Testis (tissue), 3 donors: ENCODE results near the gene RALGPS1. TPM values are rescaled to one million over a fixed set of nuclear protein-coding genes. Genes with fewer than 3 reads are reported as not detected.

Source experiments
- DNase-seq: peaks from one replicate; pipeline ENCODE4 v3.0.0-alpha.2; 2019
- H3K27ac ChIP-seq, 2 donors: fragments of 200-600 bp; sonication (generic); one replicate each; pipeline ENCODE4 v1.5.1; 2019
- H3K27me3 ChIP-seq: fragments of 200-600 bp; sonication (generic); one replicate; pipeline ENCODE4 v1.5.1; 2019
- H3K36me3 ChIP-seq: fragments of 200-600 bp; sonication (generic); one replicate; pipeline ENCODE4 v1.5.1; 2017; ENCODE audit warnings: low read depth; ENCODE audit errors: missing control alignments
- H3K4me1 ChIP-seq: fragments of 200-600 bp; sonication (generic); one replicate; pipeline ENCODE4 v1.5.1; 2019
- H3K4me3 ChIP-seq, 2 donors: fragments of 200-600 bp; sonication (generic); one replicate each; pipeline ENCODE4 v1.5.1; 2017 to 2019
- H3K9me3 ChIP-seq: fragments of 200-600 bp; sonication (generic); one replicate; pipeline ENCODE4 v1.5.1; 2017
- POLR2A ChIP-seq: fragments of 450-650 bp; IDR thresholded peaks from one replicate; pipeline ENCODE4 v1.6.1; 2017; ENCODE audit warnings: antibody characterized with exemption, mild to moderate bottlenecking, moderate library complexity
- WGBS, 2 donors: methylation state at CpG; one replicate each; pipeline ENCODE4 v1.1.5; 2018; 5-methylcytosine and 5-hydroxymethylcytosine counted together
- intact Hi-C: fragments of 100-400 bp; cut with DNase I; formaldehyde crosslinking; loops from one replicate; pipeline ENCODE4 v1.15.1; 2023; ENCODE audit warnings: low total_unique reads
- polyA plus RNA-seq: library from polyadenylated mRNA; stranded (reverse); fragments of 350-450 nt; fragmentation: Illumina TruSeq; extraction: RNeasy Lipid Tissue Mini Kit (QIAGEN cat#74804); gene quantifications from one replicate; pipeline ENCODE4 v1.2.3, GENCODE V29; 2014; ENCODE audit warnings: low read depth, low replicate concordance; ENCODE audit not compliant: insufficient read depth
- total RNA-seq, 2 donors: library from RNA; depleted of rRNA; stranded (reverse); fragments of >200 nt; gene quantifications; one replicate each; pipeline ENCODE4 v1.2.3, GENCODE V29; 2016
- TF ChIP-seq, protein P1 (sequence below), 3 experiments: fragments of 450-650 bp in 2 of 3; fragments of 200-600 bp in 1 of 3; sonication (generic) in 1 of 3; IDR thresholded peaks; one replicate each; pipeline ENCODE4 v1.5.1; 2016 to 2019; ENCODE audit warnings: antibody characterized with exemption in 3 of 3, mild to moderate bottlenecking in 2 of 3, moderate library complexity in 1 of 3

Gene RALGPS1
- total and polyA plus RNA-seq, 3 donors from 2014 or later = 35.9 to 48.6 (median 36.9) TPM

DNA sequence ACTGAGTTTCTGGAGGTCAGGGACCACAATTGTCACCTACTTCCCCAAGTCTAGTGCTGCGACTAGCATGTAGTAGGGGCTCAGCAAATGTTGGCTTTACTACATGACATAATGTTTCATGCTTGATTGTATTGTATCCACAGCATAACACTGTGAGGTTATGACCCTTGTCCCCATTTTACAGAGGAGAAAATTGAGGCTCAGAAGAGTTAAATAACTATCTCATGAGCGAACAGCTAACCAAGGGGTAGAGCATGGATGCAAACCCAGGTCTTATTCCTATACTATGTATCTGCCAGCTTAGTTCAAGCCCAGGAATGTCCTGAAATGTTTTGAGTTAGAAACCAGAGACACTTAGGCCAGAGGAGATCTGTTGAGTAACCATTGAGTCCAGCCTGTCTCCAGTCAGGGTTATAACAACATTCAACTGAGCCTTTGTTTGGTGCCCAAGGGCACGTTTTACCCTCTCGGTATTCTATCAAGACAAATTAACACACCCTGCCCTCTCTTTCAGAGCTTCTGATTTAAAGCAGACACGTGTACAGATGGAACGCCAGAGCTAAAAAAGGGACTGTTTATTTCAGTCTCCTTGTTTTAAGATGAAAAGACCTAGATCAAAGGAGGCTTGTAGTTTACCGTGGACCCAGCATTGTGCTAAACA, 191.4 kb downstream of the RALGPS1 start:
- H3K36me3 ChIP-seq = no peaks in the 10 kb centered on the region
- H3K9me3 ChIP-seq = no peaks in the 10 kb centered on the region
- TF ChIP-seq, protein P1, sequence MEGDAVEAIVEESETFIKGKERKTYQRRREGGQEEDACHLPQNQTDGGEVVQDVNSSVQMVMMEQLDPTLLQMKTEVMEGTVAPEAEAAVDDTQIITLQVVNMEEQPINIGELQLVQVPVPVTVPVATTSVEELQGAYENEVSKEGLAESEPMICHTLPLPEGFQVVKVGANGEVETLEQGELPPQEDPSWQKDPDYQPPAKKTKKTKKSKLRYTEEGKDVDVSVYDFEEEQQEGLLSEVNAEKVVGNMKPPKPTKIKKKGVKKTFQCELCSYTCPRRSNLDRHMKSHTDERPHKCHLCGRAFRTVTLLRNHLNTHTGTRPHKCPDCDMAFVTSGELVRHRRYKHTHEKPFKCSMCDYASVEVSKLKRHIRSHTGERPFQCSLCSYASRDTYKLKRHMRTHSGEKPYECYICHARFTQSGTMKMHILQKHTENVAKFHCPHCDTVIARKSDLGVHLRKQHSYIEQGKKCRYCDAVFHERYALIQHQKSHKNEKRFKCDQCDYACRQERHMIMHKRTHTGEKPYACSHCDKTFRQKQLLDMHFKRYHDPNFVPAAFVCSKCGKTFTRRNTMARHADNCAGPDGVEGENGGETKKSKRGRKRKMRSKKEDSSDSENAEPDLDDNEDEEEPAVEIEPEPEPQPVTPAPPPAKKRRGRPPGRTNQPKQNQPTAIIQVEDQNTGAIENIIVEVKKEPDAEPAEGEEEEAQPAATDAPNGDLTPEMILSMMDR (IDR thresholded peaks at IDR 0.05) = no peak
- no peak for TF ChIP-seq POLR2A
- no peak overlapping the region for H3K27ac ChIP-seq
- DNase-seq = no peak
- no peaks in the 10 kb centered on the region for H3K27me3 ChIP-seq
- H3K4me1 ChIP-seq = no peaks in the 10 kb centered on the region
- intact Hi-C loops = no loop called here
- no peak overlapping the region for H3K4me3 ChIP-seq
- 88 to 92% methylated on average over 7 of the region's 7 CpGs for WGBS, 2 donors

DNA sequence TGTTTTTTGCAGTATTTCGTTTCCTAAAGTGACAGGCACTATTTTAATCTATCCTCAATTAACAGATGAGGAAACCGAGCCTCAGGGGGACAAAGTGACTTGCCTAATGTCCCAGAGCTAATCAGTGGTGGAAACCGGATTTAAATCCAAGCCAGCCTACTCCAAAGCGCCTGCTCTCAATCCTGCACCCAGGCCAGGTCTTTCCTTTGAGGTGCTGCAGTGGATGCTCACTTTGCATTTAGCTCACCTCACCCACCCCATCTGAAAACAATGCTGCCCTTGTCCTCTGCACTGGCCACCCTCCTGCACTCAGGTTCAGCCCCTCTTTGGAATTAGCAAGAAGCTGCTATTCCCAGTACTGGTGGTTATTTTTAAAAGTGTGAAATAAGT, 191.9 kb downstream of the RALGPS1 start:
- intact Hi-C loops = no loop called here
- Histone ChIP-seq H3K4me1 (no peaks in the 10 kb centered on the region), H3K9me3 (no peaks in the 10 kb centered on the region), H3K4me3 (no peak overlapping the region), H3K27ac (no peak overlapping the region), H3K27me3 (no peaks in the 10 kb centered on the region), H3K36me3 (no peaks in the 10 kb centered on the region)
- TF ChIP-seq, protein P1 (IDR thresholded peaks at IDR 0.05) = no peak
- TF ChIP-seq POLR2A = no peak
- DNase-seq = no peak
- 92 to 93% methylated on average over 4 of the region's 4 CpGs for WGBS, 2 donors

DNA sequence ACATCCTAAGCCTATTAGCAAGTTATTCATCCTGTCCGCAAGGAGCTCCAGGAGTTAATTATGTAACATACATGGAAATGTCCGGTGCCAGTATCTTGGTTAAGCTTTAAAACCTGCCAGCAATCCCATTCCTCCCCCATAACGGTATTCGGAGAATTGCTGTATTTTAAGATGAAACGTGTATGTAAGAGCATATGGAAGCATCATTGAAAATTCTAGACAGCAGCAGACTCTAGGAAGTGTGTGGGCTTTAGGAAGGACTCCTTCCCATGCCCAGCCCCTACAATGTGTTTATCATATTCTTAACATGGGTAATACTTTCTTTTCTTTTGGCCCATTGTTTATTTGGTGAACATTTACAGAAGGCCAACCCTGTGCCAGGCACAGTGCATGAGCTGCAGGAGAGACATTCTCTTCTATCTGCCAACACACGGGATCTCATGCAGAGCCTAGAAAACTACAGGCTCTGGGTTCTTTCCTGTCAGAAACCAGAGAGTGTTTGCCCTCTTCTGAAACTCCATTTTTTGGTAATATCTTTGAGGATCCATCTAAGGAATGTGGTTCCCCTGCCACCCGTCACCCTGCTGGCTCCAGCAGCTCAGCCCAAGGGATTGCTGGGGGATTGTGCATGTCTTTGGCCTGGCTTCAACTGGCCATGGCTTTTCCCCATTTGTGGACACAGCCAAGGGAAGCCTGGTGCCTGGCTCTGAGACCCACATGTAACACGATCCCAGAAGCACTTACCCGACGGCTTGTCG, 192.8 kb downstream of the RALGPS1 start:
- no peaks in the 10 kb centered on the region for H3K4me1 ChIP-seq
- TF ChIP-seq, protein P1 (IDR thresholded peaks at IDR 0.05) = no peak
- no peak for TF ChIP-seq POLR2A
- WGBS, 2 donors = 89 to 91% methylated on average over 8 to 11 of the region's 11 CpGs
- intact Hi-C loops = no loop called here
- H3K4me3 ChIP-seq = no peak overlapping the region
- H3K27me3 ChIP-seq = no peaks in the 10 kb centered on the region
- no peaks in the 10 kb centered on the region for H3K36me3 ChIP-seq
- H3K9me3 ChIP-seq = no peaks in the 10 kb centered on the region
- no peak for DNase-seq
- H3K27ac ChIP-seq = no peak overlapping the region

DNA sequence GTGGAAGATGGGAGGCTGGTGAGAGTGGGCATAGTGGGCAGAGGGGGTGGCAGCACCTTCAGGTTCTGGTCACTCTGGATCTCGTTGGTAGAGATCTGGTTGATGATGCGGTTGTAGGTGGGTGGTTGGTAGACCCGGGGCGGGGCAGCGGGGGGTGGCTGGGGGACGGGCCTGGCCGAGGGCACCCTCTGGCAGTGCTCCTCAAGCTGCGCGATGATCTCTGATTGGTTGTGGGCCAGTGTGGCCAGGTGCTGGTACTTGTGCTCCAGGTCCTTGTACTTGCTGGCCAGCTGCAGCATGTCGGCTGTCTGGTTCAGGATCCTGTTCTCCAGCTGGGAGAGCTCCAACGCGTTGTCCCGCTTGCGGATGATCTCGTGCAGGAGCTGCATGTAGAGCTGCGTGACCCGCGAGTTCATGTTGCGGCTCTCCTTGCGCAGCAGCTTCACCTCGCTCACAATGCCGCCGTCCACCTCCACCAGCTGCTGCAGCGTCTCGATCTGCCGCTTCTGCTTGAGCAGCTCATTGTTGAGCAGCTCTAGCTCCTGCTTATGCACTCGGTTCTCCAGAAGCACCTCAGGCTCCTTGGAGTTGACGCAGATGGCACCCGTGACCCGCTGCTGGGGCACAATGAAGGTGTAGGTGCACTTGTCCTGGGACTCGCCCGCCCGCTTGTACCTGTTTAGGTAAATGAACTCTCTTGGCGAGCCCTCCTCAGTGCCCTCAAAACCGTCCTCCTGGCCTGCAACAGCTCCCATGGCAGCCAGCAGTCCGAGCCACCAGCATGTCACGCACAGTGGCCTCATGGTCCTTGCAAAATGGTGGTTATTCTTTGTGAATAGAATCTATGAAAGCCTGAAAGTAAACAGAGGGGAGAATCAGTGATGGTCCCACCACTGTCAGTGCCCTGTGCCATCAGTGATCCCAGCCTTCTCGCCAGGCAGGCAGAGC, 193.6 kb downstream of the RALGPS1 start:
- intact Hi-C loops = no loop called here
- Histone ChIP-seq H3K27me3 (no peaks in the 10 kb centered on the region), H3K4me3 (no peak overlapping the region), H3K9me3 (no peaks in the 10 kb centered on the region), H3K4me1 (no peaks in the 10 kb centered on the region), H3K36me3 (no peaks in the 10 kb centered on the region), H3K27ac (no peak overlapping the region)
- WGBS, 2 donors = 96 to 98% methylated on average over 29 to 38 of the region's 38 CpGs
- TF ChIP-seq, protein P1 (IDR thresholded peaks at IDR 0.05) = no peak
- no peak for TF ChIP-seq POLR2A
- no peak for DNase-seq
